ENCODE results near the gene ELAVL3. TPM values are rescaled to one million over a fixed set of nuclear protein-coding genes. Genes with fewer than 3 reads are reported as not detected.

The ELAVL3 gene
- total and polyA plus RNA-seq, 2 of the 8 experiments (the other 6 are each of a cell fraction or from before 2014, with no cell fraction given), result 0.80 to 1.0 TPM

GRCh38 chr19:11496391-11497163 lies 15.7 kb upstream of the ELAVL3 start:
- 60% methylated on average over 17 of the region's 17 CpGs; no CpG with 5 or more reads in 1 of the 2 experiments for WGBS, 2 experiments (ENCODE audit: extremely low coverage in 1 of 2, insufficient coverage in 1 of 2, insufficient read length in 1 of 2, insufficient replicate concordance in 2 of 2, low coverage in 1 of 2, low lambda C conversion rate in 2 of 2, missing lambda C conversion rate in 1 of 2)
- no peak for TF ChIP-seq ATF2 (IDR thresholded peaks at IDR 0.05; ENCODE audit: low read length)
- TF ChIP-seq JUND (IDR thresholded peaks at IDR 0.05; ENCODE audit: low read length), result peak; percentile 77; the same call in 1 of the 2 replicates
- 0 out of 2 replicates have a peak, but pooled peaks have one; percentile 18 for TF ChIP-seq YY1 (IDR thresholded peaks at IDR 0.05; ENCODE audit: low read depth, low read length)
- TF ChIP-seq, protein P1, sequence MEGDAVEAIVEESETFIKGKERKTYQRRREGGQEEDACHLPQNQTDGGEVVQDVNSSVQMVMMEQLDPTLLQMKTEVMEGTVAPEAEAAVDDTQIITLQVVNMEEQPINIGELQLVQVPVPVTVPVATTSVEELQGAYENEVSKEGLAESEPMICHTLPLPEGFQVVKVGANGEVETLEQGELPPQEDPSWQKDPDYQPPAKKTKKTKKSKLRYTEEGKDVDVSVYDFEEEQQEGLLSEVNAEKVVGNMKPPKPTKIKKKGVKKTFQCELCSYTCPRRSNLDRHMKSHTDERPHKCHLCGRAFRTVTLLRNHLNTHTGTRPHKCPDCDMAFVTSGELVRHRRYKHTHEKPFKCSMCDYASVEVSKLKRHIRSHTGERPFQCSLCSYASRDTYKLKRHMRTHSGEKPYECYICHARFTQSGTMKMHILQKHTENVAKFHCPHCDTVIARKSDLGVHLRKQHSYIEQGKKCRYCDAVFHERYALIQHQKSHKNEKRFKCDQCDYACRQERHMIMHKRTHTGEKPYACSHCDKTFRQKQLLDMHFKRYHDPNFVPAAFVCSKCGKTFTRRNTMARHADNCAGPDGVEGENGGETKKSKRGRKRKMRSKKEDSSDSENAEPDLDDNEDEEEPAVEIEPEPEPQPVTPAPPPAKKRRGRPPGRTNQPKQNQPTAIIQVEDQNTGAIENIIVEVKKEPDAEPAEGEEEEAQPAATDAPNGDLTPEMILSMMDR (IDR thresholded peaks at IDR 0.05; ENCODE audit: control extremely low read depth in 1 of 3, insufficient read depth in 1 of 3, low read depth in 1 of 3, low read length in 3 of 3), result peak; percentile 85 to 91 (median 89)
- no peak for TF ChIP-seq ZNF274 (IDR thresholded peaks at IDR 0.05; ENCODE audit: borderline replicate concordance, extremely low read depth, low read length)
- no peak for TF ChIP-seq NRF1 (IDR thresholded peaks at IDR 0.05; ENCODE audit: low read depth, low read length)
- no peak for TF ChIP-seq FOSL1 (IDR thresholded peaks at IDR 0.05; ENCODE audit: insufficient read depth, low read depth, low read length)

More at GRCh38 chr19:11496391-11497163, 15.7 kb upstream of the ELAVL3 start:
- ChIA-PET CTCF (ENCODE audit: partially characterized antibody) (interaction anchor here (0.7 to 4.7 kb wide), 9 partner anchors 12 to 999 kb away, joined by 3 to 37 read pairs (median 3); no protein-coding TSS in a partner anchor), POLR2A (ENCODE audit: partially characterized antibody) (interaction anchor here (1.0 to 1.4 kb wide), 4 partner anchors 9 to 122 kb away, joined by 3 to 5 read pairs (median 3); partner anchors contain the start of genes ECSIT, SWSAP1 and ZNF653)
- Histone ChIP-seq H3K4me3 (ENCODE audit: extremely low read depth in 1 of 4, insufficient read depth in 2 of 4, low read depth in 3 of 4, low read length in 4 of 4) (no peak overlapping the region), H2AFZ (ENCODE audit: low read length) (no peak overlapping the region), H3K23me2 (ENCODE audit: low read depth, low read length) (no peaks in the 10 kb centered on the region), H3K79me2 (ENCODE audit: control insufficient read depth in 1 of 2, insufficient read depth in 2 of 2, low read length in 2 of 2) (no peaks in the 10 kb centered on the region), H3K4me1 (replicated peaks in 1 of 4; ENCODE audit: control insufficient read depth in 3 of 4, insufficient read depth in 4 of 4, low read length in 3 of 4) (no peaks in the 10 kb centered on the region), H4K8ac (ENCODE audit: extremely low read depth, insufficient read depth, low read length) (no peak overlapping the region), H3K23ac (ENCODE audit: insufficient read length) (no peak overlapping the region), H4K91ac (replicated peaks; ENCODE audit: insufficient read length, low read length) (no peak overlapping the region), H2BK12ac (ENCODE audit: low read depth, low read length) (0 out of 2 replicates have a peak overlapping the region, but pooled peaks have one; percentile 27), H4K5ac (ENCODE audit: insufficient read length, low read depth, low read length) (no peak overlapping the region), H3K4ac (replicated peaks; ENCODE audit: insufficient read length, low read depth, low read length) (no peak overlapping the region), H3K4me2 (ENCODE audit: insufficient read depth in 1 of 2, low read depth in 2 of 2, low read length in 2 of 2) (no peak overlapping the region), H3K27me3 (replicated peaks in 1 of 4; ENCODE audit: control insufficient read depth in 3 of 4, extremely low read depth in 1 of 4, insufficient read depth in 3 of 4, low read length in 3 of 4) (no peaks in the 10 kb centered on the region), H3K27ac (ENCODE audit: low read depth, low read length) (no peak overlapping the region), H2BK5ac (ENCODE audit: low read depth, low read length) (no peak overlapping the region), H3K9ac (replicated peaks in 1 of 4; ENCODE audit: extremely low read depth in 1 of 4, low read depth in 3 of 4, low read length in 3 of 4) (no peak overlapping the region), H3K36me3 (ENCODE audit: control insufficient read depth in 2 of 4, insufficient read depth in 4 of 4, low read length in 3 of 4) (peaks cover 0 to 3% (median 0%) of the 10 kb centered on the region in 4 experiments; a peak in 2 of 8 replicates), H3K18ac (ENCODE audit: extremely low read depth, low read length) (no peak overlapping the region), H2BK120ac (replicated peaks; ENCODE audit: low read depth, low read length) (no peak overlapping the region), H2BK20ac (ENCODE audit: low read length) (no peak overlapping the region), H3K14ac (ENCODE audit: insufficient read length) (no peak overlapping the region), H4K20me1 (replicated peaks in 1 of 2; ENCODE audit: control insufficient read depth in 1 of 2, insufficient read depth in 2 of 2, low read length in 2 of 2) (peaks cover 1 to 3% of the 10 kb centered on the region in 2 experiments), H3K9me3 (ENCODE audit: insufficient read depth in 2 of 2, low read depth in 1 of 2, low read length in 1 of 2) (no peaks in the 10 kb centered on the region), H3K79me1 (ENCODE audit: low read depth, low read length) (no peaks in the 10 kb centered on the region; the same call in 1 of the 2 replicates), H2BK15ac (ENCODE audit: low read length) (no peak overlapping the region), H2AK5ac (ENCODE audit: low read depth, low read length) (0 out of 2 replicates have a peak overlapping the region, but pooled peaks have one; percentile 32), H3K56ac (replicated peaks; ENCODE audit: insufficient read length, low read depth, low read length) (no peak overlapping the region)
- FAIRE-seq, result no peak
- peak; percentile 57 to 96 for DNase-seq (ENCODE audit: low read depth in 1 of 2, low spot score in 2 of 2)
